ENCODE data around the gene RPL36. TPM values are rescaled to one million over a fixed set of nuclear protein-coding genes. Genes with fewer than 3 reads are reported as not detected.

RPL36 gene
- total and polyA plus RNA-seq, 9 of the 15 experiments (the other 6 are each of a cell fraction or from before 2014, with no cell fraction given) = 350 to 3,412 (median 1,507) TPM

DNA sequence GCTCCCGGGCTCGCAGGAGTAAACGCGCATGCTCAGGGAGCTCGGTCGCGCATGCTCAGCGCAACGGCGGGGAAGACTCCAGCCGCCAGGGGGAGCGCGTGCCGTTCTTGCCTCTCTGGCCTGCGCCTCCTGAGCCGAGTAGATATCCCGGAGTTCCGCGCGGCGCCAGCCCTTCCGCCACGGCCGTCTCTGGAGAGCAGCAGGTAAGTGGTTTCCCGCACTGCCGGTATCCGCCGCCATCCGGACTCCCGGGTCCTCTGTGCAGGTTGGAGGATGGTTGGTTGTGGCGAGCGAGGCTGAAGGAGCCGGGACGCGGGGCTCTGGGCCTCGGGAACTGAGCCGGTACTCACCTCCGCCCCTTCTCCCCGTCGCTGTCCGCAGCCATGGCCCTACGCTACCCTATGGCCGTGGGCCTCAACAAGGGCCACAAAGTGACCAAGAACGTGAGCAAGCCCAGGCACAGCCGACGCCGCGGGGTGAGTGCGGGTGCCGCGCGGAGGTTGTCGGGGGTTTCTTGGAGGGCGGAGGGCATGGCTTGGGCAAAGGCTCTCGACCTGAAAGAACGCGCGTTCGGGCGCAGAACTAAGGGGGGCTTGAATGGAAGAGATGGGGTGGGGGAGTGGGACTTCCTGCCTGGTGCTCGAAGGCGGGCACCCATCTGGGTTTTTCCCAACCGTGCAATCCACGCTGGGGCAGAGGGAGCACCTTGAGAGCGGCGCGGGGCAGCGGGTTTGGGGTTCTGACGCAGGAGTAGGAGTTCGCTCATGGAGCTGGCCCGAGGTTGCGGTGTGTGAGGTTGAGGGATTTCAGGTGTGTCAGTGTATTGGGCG is at the start of gene RPL36 (continued):
- TF ChIP-seq, protein P1, sequence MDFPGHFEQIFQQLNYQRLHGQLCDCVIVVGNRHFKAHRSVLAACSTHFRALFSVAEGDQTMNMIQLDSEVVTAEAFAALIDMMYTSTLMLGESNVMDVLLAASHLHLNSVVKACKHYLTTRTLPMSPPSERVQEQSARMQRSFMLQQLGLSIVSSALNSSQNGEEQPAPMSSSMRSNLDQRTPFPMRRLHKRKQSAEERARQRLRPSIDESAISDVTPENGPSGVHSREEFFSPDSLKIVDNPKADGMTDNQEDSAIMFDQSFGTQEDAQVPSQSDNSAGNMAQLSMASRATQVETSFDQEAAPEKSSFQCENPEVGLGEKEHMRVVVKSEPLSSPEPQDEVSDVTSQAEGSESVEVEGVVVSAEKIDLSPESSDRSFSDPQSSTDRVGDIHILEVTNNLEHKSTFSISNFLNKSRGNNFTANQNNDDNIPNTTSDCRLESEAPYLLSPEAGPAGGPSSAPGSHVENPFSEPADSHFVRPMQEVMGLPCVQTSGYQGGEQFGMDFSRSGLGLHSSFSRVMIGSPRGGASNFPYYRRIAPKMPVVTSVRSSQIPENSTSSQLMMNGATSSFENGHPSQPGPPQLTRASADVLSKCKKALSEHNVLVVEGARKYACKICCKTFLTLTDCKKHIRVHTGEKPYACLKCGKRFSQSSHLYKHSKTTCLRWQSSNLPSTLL (IDR thresholded peaks at IDR 0.05) = no peak; the same call in 1 of the 2 replicates
- TF ChIP-seq, protein P2, sequence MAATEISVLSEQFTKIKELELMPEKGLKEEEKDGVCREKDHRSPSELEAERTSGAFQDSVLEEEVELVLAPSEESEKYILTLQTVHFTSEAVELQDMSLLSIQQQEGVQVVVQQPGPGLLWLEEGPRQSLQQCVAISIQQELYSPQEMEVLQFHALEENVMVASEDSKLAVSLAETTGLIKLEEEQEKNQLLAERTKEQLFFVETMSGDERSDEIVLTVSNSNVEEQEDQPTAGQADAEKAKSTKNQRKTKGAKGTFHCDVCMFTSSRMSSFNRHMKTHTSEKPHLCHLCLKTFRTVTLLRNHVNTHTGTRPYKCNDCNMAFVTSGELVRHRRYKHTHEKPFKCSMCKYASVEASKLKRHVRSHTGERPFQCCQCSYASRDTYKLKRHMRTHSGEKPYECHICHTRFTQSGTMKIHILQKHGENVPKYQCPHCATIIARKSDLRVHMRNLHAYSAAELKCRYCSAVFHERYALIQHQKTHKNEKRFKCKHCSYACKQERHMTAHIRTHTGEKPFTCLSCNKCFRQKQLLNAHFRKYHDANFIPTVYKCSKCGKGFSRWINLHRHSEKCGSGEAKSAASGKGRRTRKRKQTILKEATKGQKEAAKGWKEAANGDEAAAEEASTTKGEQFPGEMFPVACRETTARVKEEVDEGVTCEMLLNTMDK (IDR thresholded peaks at IDR 0.05; ENCODE audit: borderline replicate concordance, insufficient read depth, low read depth, low read length, poor library complexity, severe bottlenecking) = peak; percentile 97
- TF ChIP-seq, protein P3, sequence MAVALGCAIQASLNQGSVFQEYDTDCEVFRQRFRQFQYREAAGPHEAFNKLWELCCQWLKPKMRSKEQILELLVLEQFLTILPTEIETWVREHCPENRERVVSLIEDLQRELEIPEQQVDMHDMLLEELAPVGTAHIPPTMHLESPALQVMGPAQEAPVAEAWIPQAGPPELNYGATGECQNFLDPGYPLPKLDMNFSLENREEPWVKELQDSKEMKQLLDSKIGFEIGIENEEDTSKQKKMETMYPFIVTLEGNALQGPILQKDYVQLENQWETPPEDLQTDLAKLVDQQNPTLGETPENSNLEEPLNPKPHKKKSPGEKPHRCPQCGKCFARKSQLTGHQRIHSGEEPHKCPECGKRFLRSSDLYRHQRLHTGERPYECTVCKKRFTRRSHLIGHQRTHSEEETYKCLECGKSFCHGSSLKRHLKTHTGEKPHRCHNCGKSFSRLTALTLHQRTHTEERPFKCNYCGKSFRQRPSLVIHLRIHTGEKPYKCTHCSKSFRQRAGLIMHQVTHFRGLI (CRISPR knock-in tag; IDR thresholded peaks at IDR 0.05) = no peak
- TF ChIP-seq, protein P4, sequence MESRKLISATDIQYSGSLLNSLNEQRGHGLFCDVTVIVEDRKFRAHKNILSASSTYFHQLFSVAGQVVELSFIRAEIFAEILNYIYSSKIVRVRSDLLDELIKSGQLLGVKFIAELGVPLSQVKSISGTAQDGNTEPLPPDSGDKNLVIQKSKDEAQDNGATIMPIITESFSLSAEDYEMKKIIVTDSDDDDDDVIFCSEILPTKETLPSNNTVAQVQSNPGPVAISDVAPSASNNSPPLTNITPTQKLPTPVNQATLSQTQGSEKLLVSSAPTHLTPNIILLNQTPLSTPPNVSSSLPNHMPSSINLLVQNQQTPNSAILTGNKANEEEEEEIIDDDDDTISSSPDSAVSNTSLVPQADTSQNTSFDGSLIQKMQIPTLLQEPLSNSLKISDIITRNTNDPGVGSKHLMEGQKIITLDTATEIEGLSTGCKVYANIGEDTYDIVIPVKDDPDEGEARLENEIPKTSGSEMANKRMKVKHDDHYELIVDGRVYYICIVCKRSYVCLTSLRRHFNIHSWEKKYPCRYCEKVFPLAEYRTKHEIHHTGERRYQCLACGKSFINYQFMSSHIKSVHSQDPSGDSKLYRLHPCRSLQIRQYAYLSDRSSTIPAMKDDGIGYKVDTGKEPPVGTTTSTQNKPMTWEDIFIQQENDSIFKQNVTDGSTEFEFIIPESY (CRISPR knock-in tag; IDR thresholded peaks at IDR 0.05) = 0 out of 2 replicates have a peak, but pooled peaks have one; percentile 34
- no peak for TF ChIP-seq ZNF696 (CRISPR knock-in tag; conservative IDR thresholded peaks at IDR 0.05)
- TF ChIP-seq RBM15 (IDR thresholded peaks at IDR 0.05; ENCODE audit: insufficient read depth, low read length) = no peak
- peak; percentile 96 for TF ChIP-seq FOXP1 (CRISPR knock-in tag; IDR thresholded peaks at IDR 0.05)
- no peak for TF ChIP-seq CEBPG (CRISPR knock-in tag; IDR thresholded peaks at IDR 0.05)
- TF ChIP-seq CEBPG (tag; conservative IDR thresholded peaks at IDR 0.05 in 1 of 2, IDR thresholded peaks at IDR 0.05 in 1 of 2) = no peak
- no peak for TF ChIP-seq CBX5 (IDR thresholded peaks at IDR 0.05; ENCODE audit: borderline replicate concordance, low read depth)
- peak; percentile 7; the same call in 1 of the 2 replicates for TF ChIP-seq ZNF324 (CRISPR knock-in tag; IDR thresholded peaks at IDR 0.05)
- TF ChIP-seq MYBL2 (IDR thresholded peaks at IDR 0.05; ENCODE audit: low read depth) = no peak
- no peak for TF ChIP-seq MYBL2 (CRISPR knock-in tag; IDR thresholded peaks at IDR 0.05; ENCODE audit: borderline replicate concordance)
- peak; percentile 58 to 89; a peak in 3 of 4 replicates for TF ChIP-seq NONO (IDR thresholded peaks at IDR 0.05; ENCODE audit: low read depth in 2 of 2, low read length in 1 of 2)
- TF ChIP-seq HIVEP1 (CRISPR knock-in tag; IDR thresholded peaks at IDR 0.05) = no peak; the same call in 1 of the 2 replicates
- TF ChIP-seq ZNF408 (CRISPR knock-in tag; IDR thresholded peaks at IDR 0.05; ENCODE audit: low read depth) = no peak
- TF ChIP-seq ZNF77 (CRISPR knock-in tag; IDR thresholded peaks at IDR 0.05) = no peak
- peak; percentile 88 for TF ChIP-seq GABPB1 (CRISPR knock-in tag; IDR thresholded peaks at IDR 0.05)
- no peak for TF ChIP-seq ZNF589 (CRISPR knock-in tag; IDR thresholded peaks at IDR 0.05; ENCODE audit: low read depth)

Data from K562 (cell line).